GM19452 (cell line): ENCODE results near the gene TEX19.
A peak's percentile ranks its signal among the peaks of the same experiment; 100 is the strongest.

Source experiments
- ATAC-seq: cut with Tn5 transposase; IDR thresholded peaks from one replicate; pipeline ENCODE4 v1.9.1; 2021; ENCODE audit not compliant: unreplicated experiment

The TEX19 gene

GRCh38 chr17:82388223-82388921 lies 29.3 kb downstream of the TEX19 start:
- ATAC-seq: no peak

- no peak for ATAC-seq
Measured at GRCh38 chr17:82388922-82389283, 29.9 kb downstream of the TEX19 start.

- ATAC-seq: no peak
Measured at GRCh38 chr17:82389379-82389778, 30.3 kb downstream of the TEX19 start.

GRCh38 chr17:82390015-82390859 lies 31.2 kb downstream of the TEX19 start:
- ATAC-seq: no peak

GRCh38 chr17:82390860-82391435 lies 31.9 kb downstream of the TEX19 start:
- ATAC-seq: no peak

- no peak for ATAC-seq
Measured at GRCh38 chr17:82391496-82392066, 32.5 kb downstream of the TEX19 start.

GRCh38 chr17:82392209-82392920 lies 33.3 kb downstream of the TEX19 start:
- ATAC-seq: no peak

GRCh38 chr17:82392941-82393340 lies 33.9 kb downstream of the TEX19 start:
- ATAC-seq: no peak

- no peak for ATAC-seq
Measured at GRCh38 chr17:82394278-82394677, 35.2 kb downstream of the TEX19 start.

- no peak for ATAC-seq
Measured at GRCh38 chr17:82396601-82397435, 37.8 kb downstream of the TEX19 start.

GRCh38 chr17:82397449-82398335 lies 38.6 kb downstream of the TEX19 start:
- no peak for ATAC-seq

GRCh38 chr17:82399041-82399441 lies 40.0 kb downstream of the TEX19 start:
- no peak for ATAC-seq

GRCh38 chr17:82399601-82400101 lies 40.6 kb downstream of the TEX19 start:
- no peak for ATAC-seq

- ATAC-seq: no peak
Measured at GRCh38 chr17:82400206-82400605, 41.2 kb downstream of the TEX19 start.

- ATAC-seq: no peak
Measured at GRCh38 chr17:82400830-82401229, 41.8 kb downstream of the TEX19 start.

- peak; percentile 79 for ATAC-seq
Measured at GRCh38 chr17:82402865-82403264, 43.8 kb downstream of the TEX19 start.

- ATAC-seq: no peak
Measured at GRCh38 chr17:82403662-82404660, 44.9 kb downstream of the TEX19 start.

GRCh38 chr17:82405051-82405450 lies 46.0 kb downstream of the TEX19 start:
- ATAC-seq: no peak
